Measurements from ENCODE around the gene TOX2. TPM values are rescaled to one million over a fixed set of nuclear protein-coding genes. Genes with fewer than 3 reads are reported as not detected.

TOX2 gene
- total and polyA plus RNA-seq, 2 of the 8 experiments (the other 6 are each of a cell fraction or from before 2014, with no cell fraction given): 1.8 to 3.4 TPM

GRCh38 chr20:44017905-44018258 is 103.2 kb downstream of the TOX2 start:
- H3K14ac ChIP-seq (ENCODE audit: insufficient read length): no peak overlapping the region
- ChIA-PET POLR2A (ENCODE audit: partially characterized antibody) (no interaction called here), CTCF (ENCODE audit: partially characterized antibody) (no interaction called here)
- no peaks in the 10 kb centered on the region for H3K36me3 ChIP-seq (ENCODE audit: control insufficient read depth in 2 of 4, insufficient read depth in 4 of 4, low read length in 3 of 4)
- no peaks in the 10 kb centered on the region for H3K23me2 ChIP-seq (ENCODE audit: low read depth, low read length)
- H3K9ac ChIP-seq (replicated peaks in 1 of 4; ENCODE audit: extremely low read depth in 1 of 4, low read depth in 3 of 4, low read length in 3 of 4): no peak overlapping the region
- no peak overlapping the region for H3K56ac ChIP-seq (replicated peaks; ENCODE audit: insufficient read length, low read depth, low read length)
- H4K91ac ChIP-seq (replicated peaks; ENCODE audit: insufficient read length, low read length): no peak overlapping the region
- peaks cover 0 to 11% (median 3%) of the 10 kb centered on the region in 4 experiments; a peak in 2 of 7 replicates for H3K4me1 ChIP-seq (replicated peaks in 1 of 4; ENCODE audit: control insufficient read depth in 3 of 4, insufficient read depth in 4 of 4, low read length in 3 of 4)
- DNase-seq (ENCODE audit: low read depth in 1 of 2, low spot score in 2 of 2) (no peak), FAIRE-seq (no peak)
- no peak overlapping the region for H2AK5ac ChIP-seq (ENCODE audit: low read depth, low read length)
- no peak overlapping the region for H2BK20ac ChIP-seq (ENCODE audit: low read length)
- no peak overlapping the region for H3K23ac ChIP-seq (ENCODE audit: insufficient read length)
- H3K79me1 ChIP-seq (ENCODE audit: low read depth, low read length): no peaks in the 10 kb centered on the region
- no peaks in the 10 kb centered on the region for H4K20me1 ChIP-seq (replicated peaks in 1 of 2; ENCODE audit: control insufficient read depth in 1 of 2, insufficient read depth in 2 of 2, low read length in 2 of 2)
- no peak overlapping the region for H2BK5ac ChIP-seq (ENCODE audit: low read depth, low read length)
- no peak overlapping the region for H4K5ac ChIP-seq (ENCODE audit: insufficient read length, low read depth, low read length)
- no peak overlapping the region for H2BK120ac ChIP-seq (replicated peaks; ENCODE audit: low read depth, low read length)
- H3K4me2 ChIP-seq (ENCODE audit: insufficient read depth in 1 of 2, low read depth in 2 of 2, low read length in 2 of 2): no peak overlapping the region
- no peaks in the 10 kb centered on the region for H3K27me3 ChIP-seq (replicated peaks in 1 of 4; ENCODE audit: control insufficient read depth in 3 of 4, extremely low read depth in 1 of 4, insufficient read depth in 3 of 4, low read length in 3 of 4)
- no peak overlapping the region for H3K4ac ChIP-seq (replicated peaks; ENCODE audit: insufficient read length, low read depth, low read length)
- no peak overlapping the region for H3K4me3 ChIP-seq (ENCODE audit: extremely low read depth in 1 of 4, insufficient read depth in 2 of 4, low read depth in 3 of 4, low read length in 4 of 4)
- no peaks in the 10 kb centered on the region for H3K9me3 ChIP-seq (ENCODE audit: insufficient read depth in 2 of 2, low read depth in 1 of 2, low read length in 1 of 2)
- H4K8ac ChIP-seq (ENCODE audit: extremely low read depth, insufficient read depth, low read length): no peak overlapping the region
- 66% methylated on average over 4 of the region's 4 CpGs; no CpG with 5 or more reads in 1 of the 2 experiments for WGBS, 2 experiments (ENCODE audit: extremely low coverage in 1 of 2, insufficient coverage in 1 of 2, insufficient read length in 1 of 2, insufficient replicate concordance in 2 of 2, low coverage in 1 of 2, low lambda C conversion rate in 2 of 2, missing lambda C conversion rate in 1 of 2)
- H2BK12ac ChIP-seq (ENCODE audit: low read depth, low read length): no peak overlapping the region
- H2BK15ac ChIP-seq (ENCODE audit: low read length): no peak overlapping the region
- H3K79me2 ChIP-seq (ENCODE audit: control insufficient read depth in 1 of 2, insufficient read depth in 2 of 2, low read length in 2 of 2): no peaks in the 10 kb centered on the region
- no peak overlapping the region for H2AFZ ChIP-seq (ENCODE audit: low read length)
- H3K27ac ChIP-seq (ENCODE audit: low read depth, low read length): no peak overlapping the region
- no peak overlapping the region for H3K18ac ChIP-seq (ENCODE audit: extremely low read depth, low read length)
- no peak for TF ChIP-seq HDAC2 (IDR thresholded peaks at IDR 0.05; ENCODE audit: borderline replicate concordance in 1 of 2, low read depth in 2 of 2, low read length in 2 of 2)
- no peak for TF ChIP-seq EGR1 (IDR thresholded peaks at IDR 0.05; ENCODE audit: borderline replicate concordance, low read depth, low read length)
- TF ChIP-seq SAP30 (IDR thresholded peaks at IDR 0.05; ENCODE audit: insufficient read depth, insufficient replicate concordance, low read length): no peak
- TF ChIP-seq JUND (IDR thresholded peaks at IDR 0.05; ENCODE audit: low read length): no peak
- TF ChIP-seq BCL11A (IDR thresholded peaks at IDR 0.05; ENCODE audit: low read depth in 2 of 2, low read length in 2 of 2): no peak
- TF ChIP-seq RXRA (IDR thresholded peaks at IDR 0.05; ENCODE audit: insufficient read depth, low read depth, low read length): no peak
- no peak for TF ChIP-seq CTCF (IDR thresholded peaks at IDR 0.05; ENCODE audit: control extremely low read depth in 1 of 3, insufficient read depth in 1 of 3, low read depth in 1 of 3, low read length in 3 of 3)
- TF ChIP-seq ASH2L (IDR thresholded peaks at IDR 0.05; ENCODE audit: low read length): no peak
- no peak for TF ChIP-seq SIRT6 (IDR thresholded peaks at IDR 0.05; ENCODE audit: low read length)
- TF ChIP-seq SP4 (IDR thresholded peaks at IDR 0.05; ENCODE audit: low read length): no peak
- TF ChIP-seq POLR2AphosphoS5 (IDR thresholded peaks at IDR 0.05; ENCODE audit: low read depth, low read length): no peak
- TF ChIP-seq RBBP5 (IDR thresholded peaks at IDR 0.05; ENCODE audit: borderline replicate concordance, low read depth, low read length): no peak
- TF ChIP-seq SUZ12 (IDR thresholded peaks at IDR 0.05; ENCODE audit: low read length): no peak

Measured in H1 (cell line).